ENCODE measurements around the gene CFAP68.
"Not testable (repeated sequence)": the region's sequence is repeated elsewhere in the genome, so short reads cannot be mapped to it uniquely, and the experiment has no call there.

The CFAP68 gene

GRCh38 chr11:111882202-111882601 lies 2.9 kb downstream of the CFAP68 start:
- TF ChIP-seq CTCF (IDR thresholded peaks at IDR 0.05; ENCODE audit: borderline replicate concordance, insufficient read depth, low read depth, low read length) = no peak
- H3K4me3 ChIP-seq (ENCODE audit: low read depth, low read length) = no peak overlapping the region

GRCh38 chr11:111885053-111885452 lies 5.7 kb downstream of the CFAP68 start:
- not testable (repeated sequence) for H3K4me3 ChIP-seq (ENCODE audit: low read depth, low read length)

GRCh38 chr11:111886032-111886431 lies 6.7 kb downstream of the CFAP68 start:
- TF ChIP-seq CTCF (IDR thresholded peaks at IDR 0.05; ENCODE audit: borderline replicate concordance, insufficient read depth, low read depth, low read length) = no peak
- no peak overlapping the region for H3K4me3 ChIP-seq (ENCODE audit: low read depth, low read length)

GRCh38 chr11:111886844-111887243 lies 7.5 kb downstream of the CFAP68 start:
- no peak overlapping the region for H3K4me3 ChIP-seq (ENCODE audit: low read depth, low read length)
- no peak for TF ChIP-seq CTCF (IDR thresholded peaks at IDR 0.05; ENCODE audit: borderline replicate concordance, insufficient read depth, low read depth, low read length)

DNA sequence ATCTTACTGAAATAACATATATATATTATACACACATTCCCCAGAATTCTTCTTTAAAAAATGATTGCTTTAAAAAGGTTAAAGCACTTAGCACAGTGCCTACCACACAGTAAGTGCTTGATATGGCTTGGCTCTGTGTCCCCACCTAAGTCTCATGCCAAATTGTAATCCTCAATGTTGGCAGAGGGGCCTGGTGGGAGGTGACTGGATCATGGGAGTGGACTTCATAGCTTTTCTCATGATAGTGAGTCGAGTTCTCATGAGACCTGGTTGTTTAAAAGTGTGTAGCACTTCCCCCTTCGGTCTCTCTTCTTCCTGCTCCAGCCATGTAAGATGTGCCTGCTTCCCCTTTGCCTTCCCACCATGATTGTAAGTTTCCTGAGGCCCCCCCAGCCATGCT lies 26.1 kb downstream of the CFAP68 start:
- no peak overlapping the region for H3K4me3 ChIP-seq (ENCODE audit: low read depth, low read length)
- TF ChIP-seq CTCF (IDR thresholded peaks at IDR 0.05; ENCODE audit: borderline replicate concordance, insufficient read depth, low read depth, low read length) = no peak

GRCh38 chr11:111906680-111907079 lies 27.3 kb downstream of the CFAP68 start:
- TF ChIP-seq CTCF (IDR thresholded peaks at IDR 0.05; ENCODE audit: borderline replicate concordance, insufficient read depth, low read depth, low read length) = no peak
- H3K4me3 ChIP-seq (ENCODE audit: low read depth, low read length) = no peak overlapping the region

DNA sequence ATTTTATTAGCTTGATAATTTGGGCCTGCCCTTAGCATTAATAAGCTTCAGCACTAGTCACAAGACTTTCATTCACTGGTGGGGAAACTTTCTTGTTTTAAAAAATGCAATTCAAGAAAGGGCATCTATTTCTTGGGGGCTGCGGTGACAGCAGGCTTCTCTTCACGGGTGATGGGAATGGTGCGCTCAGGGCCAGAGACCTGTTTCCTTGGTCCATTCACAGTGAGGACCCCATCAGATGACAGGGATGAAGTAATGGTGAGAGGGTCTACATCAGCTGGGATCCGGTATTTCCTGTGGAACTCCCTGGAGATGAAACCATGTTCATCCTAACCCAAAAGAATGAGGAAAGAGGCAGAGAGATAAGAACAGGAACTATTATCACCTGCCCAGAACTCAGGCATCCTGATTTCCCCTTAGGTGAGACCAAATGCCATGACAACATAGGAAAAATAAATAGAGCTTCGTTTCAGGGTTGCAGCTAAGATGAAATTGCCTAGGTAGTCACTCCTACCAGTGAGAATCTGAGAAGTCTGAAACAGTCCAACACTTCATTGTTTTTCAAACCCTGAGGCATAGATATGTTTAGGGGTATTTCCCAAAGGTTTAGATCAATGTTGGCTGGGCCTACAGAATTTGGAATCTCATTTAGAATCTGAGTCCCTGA lies 29.4 kb downstream of the CFAP68 start:
- H3K4me3 ChIP-seq (ENCODE audit: low read depth, low read length) = no peak overlapping the region
- no peak for TF ChIP-seq CTCF (IDR thresholded peaks at IDR 0.05; ENCODE audit: borderline replicate concordance, insufficient read depth, low read depth, low read length)

DNA sequence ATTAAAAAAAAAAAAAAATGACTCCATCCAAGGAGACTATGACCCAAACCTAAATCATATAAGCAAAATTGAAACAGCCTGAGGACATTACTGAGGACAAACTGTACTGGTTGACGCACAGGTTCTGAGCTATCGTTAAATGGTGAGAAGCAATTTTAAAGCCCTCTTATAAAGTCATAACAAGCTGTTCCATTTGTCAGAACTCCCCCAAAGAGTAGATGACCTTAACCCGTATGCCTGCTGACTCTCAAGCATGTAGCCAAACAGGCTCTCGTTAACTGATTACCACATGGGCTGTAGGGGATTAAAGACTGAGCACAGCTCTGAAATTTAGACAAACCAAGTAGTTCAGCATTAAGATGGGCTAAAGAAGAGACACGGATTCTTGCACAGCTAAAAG lies 30.0 kb downstream of the CFAP68 start:
- no peak overlapping the region for H3K4me3 ChIP-seq (ENCODE audit: low read depth, low read length)
- no peak for TF ChIP-seq CTCF (IDR thresholded peaks at IDR 0.05; ENCODE audit: borderline replicate concordance, insufficient read depth, low read depth, low read length)

All from GM12875 (cell line).